HepG2 (cell line): ENCODE measurements around the gene ZFYVE26. TPM values are rescaled to one million over a fixed set of nuclear protein-coding genes. Genes with fewer than 3 reads are reported as not detected.

Source experiments
- CREM ChIP-seq, 2 experiments: sonication (generic) in 1 of 2; formaldehyde crosslinking in 1 of 2; IDR thresholded peaks; 2 replicates each; pipeline versions ENCODE4 v1.4.0 to v1.6.1; 2016 to 2020; ENCODE audit warnings: antibody characterized with exemption in 1 of 2, mild to moderate bottlenecking in 1 of 2, missing genetic modification reagents in 1 of 2
- GTF3A ChIP-seq: sonication (generic); formaldehyde crosslinking; conservative IDR thresholded peaks from 2 replicates; pipeline ENCODE4 v1.4.0; 2020; ENCODE audit warnings: mild to moderate bottlenecking, missing genetic modification reagents
- HHEX ChIP-seq: IDR thresholded peaks from 2 replicates; pipeline ENCODE4 v1.6.1; 2016; ENCODE audit warnings: control low read depth
- HIVEP1 ChIP-seq: sonication (generic); formaldehyde crosslinking; IDR thresholded peaks from 2 replicates; pipeline ENCODE4 v1.4.0; 2020; ENCODE audit warnings: mild to moderate bottlenecking, missing genetic modification reagents
- KIAA2018 ChIP-seq: sonication (generic); formaldehyde crosslinking; IDR thresholded peaks from 2 replicates; pipeline ENCODE4 v1.5.0; 2020; ENCODE audit warnings: mild to moderate bottlenecking, missing genetic modification reagents, borderline replicate concordance
- POGZ ChIP-seq: sonication (generic); formaldehyde crosslinking; IDR thresholded peaks from 2 replicates; pipeline ENCODE4 v1.4.0; 2020; ENCODE audit warnings: mild to moderate bottlenecking, missing genetic modification reagents
- POLR2A ChIP-seq, 2 experiments: IDR thresholded peaks; 2 replicates each; pipeline ENCODE4 v1.6.1; 2011; ENCODE audit warnings: low read depth in 2 of 2, low read length in 2 of 2, mild to moderate bottlenecking in 1 of 2, moderate library complexity in 1 of 2; ENCODE audit not compliant: insufficient read depth in 1 of 2
- RXRB ChIP-seq: IDR thresholded peaks from 2 replicates; pipeline ENCODE4 v1.6.1; 2016; ENCODE audit warnings: borderline replicate concordance, missing genetic modification reagents, missing compliant biosample characterization
- TFDP1 ChIP-seq: IDR thresholded peaks from 2 replicates; pipeline ENCODE4 v1.6.1; 2016; ENCODE audit warnings: missing compliant biosample characterization, missing genetic modification reagents, borderline replicate concordance
- YY1 ChIP-seq: IDR thresholded peaks from 2 replicates; pipeline ENCODE4 v1.6.1; 2011; ENCODE audit warnings: low read length, low read depth, moderate library complexity, mild to moderate bottlenecking; ENCODE audit not compliant: insufficient read depth, insufficient replicate concordance
- ZNF563 ChIP-seq: sonication (generic); formaldehyde crosslinking; IDR thresholded peaks from 2 replicates; pipeline ENCODE4 v1.8.0; 2022; ENCODE audit warnings: mild to moderate bottlenecking, moderate library complexity, missing genetic modification reagents
- ZNF782 ChIP-seq: sonication (generic); formaldehyde crosslinking; IDR thresholded peaks from 2 replicates; pipeline ENCODE4 v1.4.0; 2020; ENCODE audit warnings: missing genetic modification reagents, mild to moderate bottlenecking, borderline replicate concordance
- polyA plus RNA-seq, 8 experiments: library from polyadenylated mRNA; depleted of rRNA in 3 of 8; stranded (reverse) in 7 of 8; unstranded in 1 of 8; fragments of >200 nt; fragmentation: Illumina TruSeq in 4 of 8; extraction: Trizol in 4 of 8; gene quantifications; 2 replicates each; pipeline versions ENCODE4 v1.2.1 to v1.2.3, GENCODE V29; 2011 to 2016; ENCODE audit warnings: low read depth in 4 of 8, missing spikeins in 1 of 8, mixed read lengths in 1 of 8; ENCODE audit not compliant: insufficient read depth in 1 of 8
- total RNA-seq, 5 experiments: library from RNA; depleted of rRNA; stranded (reverse); fragments of >200 nt; fragmentation: Illumina TruSeq; extraction: Trizol; gene quantifications; 2 replicates each; pipeline ENCODE4 v1.2.3, GENCODE V29; 2016; ENCODE audit warnings: low read depth in 1 of 5
- TF ChIP-seq, protein P1 (sequence below): sonication (generic); formaldehyde crosslinking; IDR thresholded peaks from 2 replicates; pipeline ENCODE4 v1.8.1; 2023; ENCODE audit warnings: mild to moderate bottlenecking, moderate library complexity, missing genetic modification reagents
- TF ChIP-seq, protein P2 (sequence below): sonication (generic); formaldehyde crosslinking; IDR thresholded peaks from 2 replicates; pipeline ENCODE4 v1.4.0; 2020; ENCODE audit warnings: missing genetic modification reagents
- TF ChIP-seq, protein P3 (sequence below): sonication (generic); formaldehyde crosslinking; IDR thresholded peaks from 2 replicates; pipeline ENCODE4 v1.9.0; 2021; ENCODE audit warnings: missing genetic modification reagents, mild to moderate bottlenecking, borderline replicate concordance

The ZFYVE26 gene
- total and polyA plus RNA-seq, 2 of the 13 experiments (the other 11 are each of a cell fraction or from before 2014, with no cell fraction given) = 13.6 to 16.4 TPM

DNA sequence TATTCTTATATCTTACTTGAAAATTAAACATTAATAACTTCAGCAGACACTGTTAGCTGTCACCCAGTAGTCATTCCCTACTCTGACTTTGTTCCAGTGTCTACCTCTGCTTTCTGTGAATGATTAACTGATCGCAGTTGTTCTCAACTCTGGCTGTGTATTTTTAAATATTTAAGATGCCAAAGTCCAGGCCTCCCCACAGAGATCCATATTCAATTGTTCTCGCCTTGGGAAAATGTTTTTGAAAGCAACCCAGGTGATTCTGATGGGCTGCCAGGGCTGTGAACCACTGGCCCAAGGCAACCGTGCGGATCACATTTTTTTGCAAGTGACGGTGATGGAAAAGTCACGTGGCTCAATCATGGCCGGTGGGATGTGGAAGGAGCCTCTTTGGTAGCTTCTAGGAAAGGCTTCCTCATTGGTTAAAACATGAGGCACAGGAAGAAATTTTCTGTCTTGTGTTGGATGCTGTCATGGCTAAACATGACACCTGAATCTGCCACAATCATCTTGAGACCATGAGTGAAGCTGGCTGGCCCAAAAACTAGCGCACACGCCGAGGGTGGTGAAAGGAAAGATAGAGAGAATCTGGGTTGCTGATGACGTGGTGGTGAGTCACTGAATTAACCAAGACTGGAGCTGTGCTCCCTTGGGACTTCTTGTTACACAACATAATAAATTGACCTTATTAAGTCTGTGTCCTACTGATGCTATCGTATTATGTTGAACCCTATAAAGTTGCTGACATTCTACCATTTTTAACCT lies 77.5 kb downstream of the ZFYVE26 start (continued):
- no peak for TF ChIP-seq TFDP1 (CRISPR knock-in tag)
- TF ChIP-seq CREM (IDR thresholded peaks at IDR 0.05) = peak; percentile 59
- no peak for TF ChIP-seq CREM (CRISPR knock-in tag; IDR thresholded peaks at IDR 0.05)
- no peak for TF ChIP-seq GTF3A (CRISPR knock-in tag)
- TF ChIP-seq, protein P1, sequence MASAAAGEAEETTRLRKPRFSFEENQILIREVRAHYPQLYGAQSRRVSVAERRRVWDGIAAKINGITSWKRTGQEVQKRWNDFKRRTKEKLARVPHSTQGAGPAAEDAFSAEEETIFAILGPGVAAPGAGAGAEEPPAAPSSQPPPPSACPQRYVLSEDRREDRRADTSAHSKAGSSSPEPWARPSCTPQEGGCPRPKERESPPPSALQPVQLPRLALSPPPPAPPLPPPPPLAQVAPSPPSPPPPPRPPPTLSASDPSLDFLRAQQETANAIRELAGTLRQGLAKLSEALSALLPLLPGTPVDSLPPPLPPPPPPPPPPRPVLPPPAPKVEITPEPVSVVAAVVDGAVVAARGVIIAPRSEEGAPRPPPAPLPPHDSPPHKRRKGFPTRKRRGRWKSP (CRISPR knock-in tag) = no peak
- TF ChIP-seq RXRB (CRISPR knock-in tag) = no peak
- no peak for TF ChIP-seq HIVEP1 (CRISPR knock-in tag)
- TF ChIP-seq, protein P2, sequence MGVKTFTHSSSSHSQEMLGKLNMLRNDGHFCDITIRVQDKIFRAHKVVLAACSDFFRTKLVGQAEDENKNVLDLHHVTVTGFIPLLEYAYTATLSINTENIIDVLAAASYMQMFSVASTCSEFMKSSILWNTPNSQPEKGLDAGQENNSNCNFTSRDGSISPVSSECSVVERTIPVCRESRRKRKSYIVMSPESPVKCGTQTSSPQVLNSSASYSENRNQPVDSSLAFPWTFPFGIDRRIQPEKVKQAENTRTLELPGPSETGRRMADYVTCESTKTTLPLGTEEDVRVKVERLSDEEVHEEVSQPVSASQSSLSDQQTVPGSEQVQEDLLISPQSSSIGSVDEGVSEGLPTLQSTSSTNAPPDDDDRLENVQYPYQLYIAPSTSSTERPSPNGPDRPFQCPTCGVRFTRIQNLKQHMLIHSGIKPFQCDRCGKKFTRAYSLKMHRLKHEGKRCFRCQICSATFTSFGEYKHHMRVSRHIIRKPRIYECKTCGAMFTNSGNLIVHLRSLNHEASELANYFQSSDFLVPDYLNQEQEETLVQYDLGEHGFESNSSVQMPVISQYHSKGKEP (CRISPR knock-in tag) = no peak
- no peak for TF ChIP-seq KIAA2018
- TF ChIP-seq HHEX (CRISPR knock-in tag) = no peak
- TF ChIP-seq ZNF782 (CRISPR knock-in tag) = no peak
- TF ChIP-seq POGZ (CRISPR knock-in tag) = peak; percentile 92
- TF ChIP-seq POLR2A (IDR thresholded peaks at IDR 0.05; ENCODE audit: insufficient read depth in 1 of 2, low read depth in 2 of 2, low read length in 2 of 2) = 0 out of 4 replicates have a peak, but pooled peaks of 1 of the 2 experiments have one; percentile 23
- TF ChIP-seq ZNF563 (CRISPR knock-in tag) = no peak; the same call in 1 of the 2 replicates
- peak; percentile 71 for TF ChIP-seq YY1
- TF ChIP-seq, protein P3, sequence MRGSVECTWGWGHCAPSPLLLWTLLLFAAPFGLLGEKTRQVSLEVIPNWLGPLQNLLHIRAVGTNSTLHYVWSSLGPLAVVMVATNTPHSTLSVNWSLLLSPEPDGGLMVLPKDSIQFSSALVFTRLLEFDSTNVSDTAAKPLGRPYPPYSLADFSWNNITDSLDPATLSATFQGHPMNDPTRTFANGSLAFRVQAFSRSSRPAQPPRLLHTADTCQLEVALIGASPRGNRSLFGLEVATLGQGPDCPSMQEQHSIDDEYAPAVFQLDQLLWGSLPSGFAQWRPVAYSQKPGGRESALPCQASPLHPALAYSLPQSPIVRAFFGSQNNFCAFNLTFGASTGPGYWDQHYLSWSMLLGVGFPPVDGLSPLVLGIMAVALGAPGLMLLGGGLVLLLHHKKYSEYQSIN = no peak
